HCT116 (cell line): ENCODE measurements around the gene NFIC. TPM values are rescaled to one million over a fixed set of nuclear protein-coding genes. Genes with fewer than 3 reads are reported as not detected.

Experiments used
- ATAC-seq: fragments of 200-7000 bp; cut with Tn5 transposase; 2 replicates; pipeline ENCODE4 v1.9.1; 2020; ENCODE audit warnings: mild to moderate bottlenecking, moderate library complexity
- BruUV-seq: library from RNA; stranded (reverse); fragments of 400-500 nt; replicated peaks from 2 replicates; lab custom pipeline; 2021; lab: Mats Ljungman, UMichigan
- CTCF ChIA-PET: fragments of 300-600 bp; sonication (Branson Sonifier 250); formaldehyde crosslinking; loops from one replicate; lab custom pipeline; 2021; ENCODE audit warnings: antibody characterized with exemption; lab: Charles Lee
- POLR2A ChIA-PET: fragments of 300-600, 350-600 bp; sonication (Branson Sonifier 250); formaldehyde crosslinking; loops from one replicate; lab custom pipeline; 2021; ENCODE audit warnings: antibody characterized with exemption; lab: Charles Lee
- RAD21 ChIA-PET, 2 experiments: fragments of 300-600 bp; sonication (Branson Sonifier 250); formaldehyde crosslinking; loops; one replicate each; lab custom pipeline; 2023; ENCODE audit warnings: low total read pairs in 2 of 2; ENCODE audit not compliant: uncharacterized antibody in 2 of 2, unreplicated experiment in 2 of 2, low non-redundant PET in 1 of 2; lab: Charles Lee
- DNase-seq: peaks from one replicate; pipeline ENCODE4 v3.0.0-alpha.2; 2010; ENCODE audit warnings: low read depth, low spot score
- H2AFZ ChIP-seq: fragments of 200-600 bp; shearing (Covaris generic), sonication (generic); 2 replicates; pipeline ENCODE4 v1.6.1; 2017; ENCODE audit warnings: low read depth, mixed run types, mixed read lengths, antibody characterized with exemption, low read length; ENCODE audit not compliant: poor library complexity, severe bottlenecking
- H3K27ac ChIP-seq: 2 replicates; pipeline ENCODE4 v1.5.1; 2012; ENCODE audit warnings: low read depth, low read length
- H3K27me3 ChIP-seq: fragments of 200-600 bp; sonication (generic); 2 replicates; pipeline ENCODE4 v1.6.1; 2016; ENCODE audit warnings: mixed run types, low read length, mixed read lengths; ENCODE audit not compliant: insufficient read depth
- H3K36me3 ChIP-seq, 2 experiments: fragments of 200-500 bp in 1 of 2; fragments of 200-600 bp in 1 of 2; sonication (Bioruptor generic) in 1 of 2; sonication (generic) in 1 of 2; 2 replicates each; pipeline versions ENCODE4 v1.5.1 to v1.6.1; 2014 to 2016; ENCODE audit warnings: low read length in 2 of 2, inconsistent platforms in 1 of 2, mixed read lengths in 1 of 2, mixed run types in 1 of 2; ENCODE audit not compliant: insufficient read depth in 2 of 2, control insufficient read depth in 1 of 2
- H3K4me1 ChIP-seq, 2 experiments: fragments of 200-600 bp in 1 of 2; sonication (generic) in 1 of 2; 2 replicates each; pipeline versions ENCODE4 v1.5.1 to v1.6.1; 2012 to 2017; ENCODE audit warnings: low read length in 2 of 2, inconsistent platforms in 1 of 2, mild to moderate bottlenecking in 1 of 2, mixed read lengths in 1 of 2, mixed run types in 1 of 2, moderate library complexity in 1 of 2; ENCODE audit not compliant: insufficient read depth in 2 of 2, control insufficient read depth in 1 of 2
- H3K4me2 ChIP-seq: fragments of 200-600 bp; sonication (generic); 2 replicates; pipeline ENCODE4 v1.6.1; 2017; ENCODE audit warnings: mixed run types, low read length, mixed read lengths
- H3K4me3 ChIP-seq, 2 experiments: fragments of 200-600 bp in 1 of 2; sonication (generic) in 1 of 2; replicated peaks in 1 of 2; 2 replicates each; pipeline ENCODE4 v1.5.1; 2011 to 2016; ENCODE audit warnings: low read length in 2 of 2, control low read depth in 1 of 2, low read depth in 1 of 2, mild to moderate bottlenecking in 1 of 2, mixed read lengths in 1 of 2, mixed run types in 1 of 2
- H3K79me2 ChIP-seq: fragments of 200-600 bp; sonication (generic); 2 replicates; pipeline ENCODE4 v1.6.1; 2017; ENCODE audit warnings: mild to moderate bottlenecking, mixed run types, low read length, moderate library complexity, mixed read lengths; ENCODE audit not compliant: insufficient read depth
- H3K9ac ChIP-seq: fragments of 200-600 bp; sonication (generic); 2 replicates; pipeline ENCODE4 v1.6.1; 2016; ENCODE audit warnings: low read length, mixed read lengths
- H3K9me2 ChIP-seq: fragments of 200-600 bp; sonication (generic), shearing (Covaris generic); 2 replicates; pipeline ENCODE4 v1.6.1; 2017; ENCODE audit warnings: mixed run types, mild to moderate bottlenecking, moderate library complexity; ENCODE audit not compliant: insufficient read depth
- H3K9me3 ChIP-seq, 2 experiments: fragments of 200-500 bp in 1 of 2; fragments of 200-600 bp in 1 of 2; sonication (Bioruptor generic) in 1 of 2; sonication (generic) in 1 of 2; 2 replicates each; pipeline ENCODE4 v1.6.1; 2014 to 2017; ENCODE audit warnings: low read length in 2 of 2, mixed read lengths in 2 of 2, inconsistent platforms in 1 of 2, low read depth in 1 of 2, mild to moderate bottlenecking in 1 of 2, mixed run types in 1 of 2, moderate library complexity in 1 of 2; ENCODE audit not compliant: control insufficient read depth in 1 of 2, insufficient read depth in 1 of 2
- H4K20me1 ChIP-seq: fragments of 200-600 bp; sonication (generic), shearing (Covaris generic); 2 replicates; pipeline ENCODE4 v1.6.1; 2017; ENCODE audit warnings: mixed run types, mild to moderate bottlenecking, moderate library complexity; ENCODE audit not compliant: insufficient read depth
- CBX3 ChIP-seq: IDR thresholded peaks from 2 replicates; pipeline ENCODE4 v1.6.1; 2012; ENCODE audit warnings: low read depth
- CTCF ChIP-seq, 3 experiments: fragments of 200-600 bp in 1 of 3; sonication (generic) in 1 of 3; IDR thresholded peaks in 2 of 3; conservative IDR thresholded peaks in 1 of 3; 2 replicates each; pipeline ENCODE4 v1.5.1; 2012 to 2017; ENCODE audit warnings: low read depth in 2 of 3, low read length in 2 of 3, antibody characterized with exemption in 1 of 3, borderline replicate concordance in 1 of 3, control low read depth in 1 of 3, mild to moderate bottlenecking in 1 of 3, mixed read lengths in 1 of 3, mixed run types in 1 of 3, moderate library complexity in 1 of 3; ENCODE audit not compliant: insufficient read depth in 1 of 3
- EGR1 ChIP-seq: IDR thresholded peaks from 2 replicates; pipeline ENCODE4 v1.6.1; 2012; ENCODE audit warnings: low read depth
- EZH2phosphoT487 ChIP-seq: fragments of 200-600 bp; IDR thresholded peaks from 2 replicates; pipeline ENCODE4 v1.6.1; 2018; ENCODE audit warnings: antibody characterized with exemption, borderline replicate concordance
- FOSL1 ChIP-seq: IDR thresholded peaks from 2 replicates; pipeline ENCODE4 v1.6.1; 2012; ENCODE audit warnings: low read depth
- JUND ChIP-seq: IDR thresholded peaks from 2 replicates; pipeline ENCODE4 v1.6.1; 2012
- MAX ChIP-seq: IDR thresholded peaks from 2 replicates; pipeline ENCODE4 v1.6.1; 2012
- POLR2A ChIP-seq: IDR thresholded peaks from 2 replicates; pipeline ENCODE4 v1.7.0; 2011; ENCODE audit warnings: borderline replicate concordance; ENCODE audit not compliant: insufficient read depth, insufficient read length; ENCODE audit errors: extremely low read depth
- SIN3A ChIP-seq: IDR thresholded peaks from 2 replicates; pipeline ENCODE4 v1.6.1; 2012; ENCODE audit warnings: low read depth
- SP1 ChIP-seq: IDR thresholded peaks from 2 replicates; pipeline ENCODE4 v1.6.1; 2012; ENCODE audit warnings: low read depth
- SRF ChIP-seq: IDR thresholded peaks from 2 replicates; pipeline ENCODE4 v1.6.1; 2012; ENCODE audit warnings: low read depth
- TCF7L2 ChIP-seq: IDR thresholded peaks from 2 replicates; pipeline ENCODE4 v1.7.0; 2011; ENCODE audit warnings: borderline replicate concordance, inconsistent platforms; ENCODE audit not compliant: insufficient read depth, insufficient read length; ENCODE audit errors: extremely low read depth
- YY1 ChIP-seq: IDR thresholded peaks from 2 replicates; pipeline ENCODE4 v1.6.1; 2011; ENCODE audit warnings: low read length, low read depth, moderate library complexity, mild to moderate bottlenecking; ENCODE audit not compliant: insufficient replicate concordance; ENCODE audit errors: extremely low read depth
- ZNF274 ChIP-seq: fragments of 200-500 bp; sonication (Bioruptor generic); IDR thresholded peaks from 2 replicates; pipeline ENCODE4 v1.6.1; 2014; ENCODE audit warnings: mild to moderate bottlenecking, low read depth, low read length, inconsistent platforms
- intact Hi-C: fragments of 100-400 bp; cut with micrococcal nuclease; formaldehyde crosslinking; loops from 2 replicates; pipeline ENCODE4 v1.10.0; 2022
- total RNA-seq: library from RNA; stranded (reverse); gene quantifications from one replicate; pipeline ENCODE4 v1.2.1, GENCODE V29; 2021; ENCODE audit not compliant: unreplicated experiment

Gene NFIC
- total RNA-seq, 1 experiment from 2014 or later: 116 TPM

- TF ChIP-seq TCF7L2 (no peak), ZNF274 (no peak), JUND (no peak), FOSL1 (no peak), SRF (no peak), EZH2phosphoT487 (no peak), EGR1 (no peak), CBX3 (no peak), POLR2A (no peak), SIN3A (no peak), YY1 (no peak), MAX (no peak), CTCF (IDR thresholded peaks at IDR 0.05 in 2 of 3, conservative IDR thresholded peaks at IDR 0.05 in 1 of 3; ENCODE audit: borderline replicate concordance in 1 of 3, insufficient read depth in 1 of 3, low read depth in 2 of 3, low read length in 2 of 3) (no peak), SP1 (no peak)
- BruUV-seq: no TSS peak
- H3K27me3 ChIP-seq: no peaks in the 10 kb centered on the region
- ChIA-PET CTCF (no interaction called here), RAD21 (no interaction called here), POLR2A (no interaction called here)
- intact Hi-C loops: no loop called here
- H3K36me3 ChIP-seq: peaks cover 0 to 13% of the 10 kb centered on the region in 2 experiments; a peak in 2 of 4 replicates
- no peak overlapping the region for H3K9ac ChIP-seq
- no peak overlapping the region for H3K27ac ChIP-seq
- H3K4me1 ChIP-seq: no peaks in the 10 kb centered on the region
- no peaks in the 10 kb centered on the region for H3K9me2 ChIP-seq
- no peak overlapping the region for H2AFZ ChIP-seq
- H3K4me3 ChIP-seq: no peak overlapping the region
- peaks cover 61% of the 10 kb centered on the region for H3K79me2 ChIP-seq
- H4K20me1 ChIP-seq: no peaks in the 10 kb centered on the region
- DNase-seq (no peak), ATAC-seq (no peak)
- no peak overlapping the region for H3K4me2 ChIP-seq
- H3K9me3 ChIP-seq: no peaks in the 10 kb centered on the region
These were observed 56.9 kb downstream of the NFIC start for GRCh38 chr19:3423183-3423829.
